CD8-positive, alpha-beta memory T cell (primary cell): ENCODE data around the gene NTRK3. TPM values are rescaled to one million over a fixed set of nuclear protein-coding genes. Genes with fewer than 3 reads are reported as not detected.

Source experiments
- CTCF ChIA-PET: fragments of 350-600 bp; sonication (Branson Sonifier 250); formaldehyde crosslinking; loops from one replicate; lab custom pipeline; 2021; ENCODE audit warnings: antibody characterized with exemption; lab: Charles Lee
- POLR2A ChIA-PET: fragments of 350-600 bp; sonication (Branson Sonifier 250); formaldehyde crosslinking; loops from one replicate; lab custom pipeline; 2021; ENCODE audit warnings: antibody characterized with exemption; lab: Charles Lee
- DNase-seq, 5 donors: peaks; one replicate each; pipeline versions ENCODE4 v3.0.0 to v3.0.0-alpha.2; 2020 to 2022; ENCODE audit warnings: mixed read lengths in 1 of 5
- H3K27ac ChIP-seq: one replicate; pipeline ENCODE4 v1.7.0; 2013; ENCODE audit warnings: low read depth, mild to moderate bottlenecking, low read length, moderate library complexity
- H3K27me3 ChIP-seq: 2 replicates; pipeline ENCODE4 v1.7.0; 2013; ENCODE audit warnings: low read length, mild to moderate bottlenecking; ENCODE audit not compliant: insufficient read depth, poor library complexity, severe bottlenecking
- H3K36me3 ChIP-seq: 2 replicates; pipeline ENCODE4 v1.7.0; 2013; ENCODE audit warnings: mild to moderate bottlenecking, low read length, moderate library complexity; ENCODE audit not compliant: insufficient read depth
- H3K4me1 ChIP-seq: 2 replicates; pipeline ENCODE4 v1.7.0; 2013; ENCODE audit warnings: mild to moderate bottlenecking, low read length, moderate library complexity; ENCODE audit not compliant: insufficient read depth
- H3K4me3 ChIP-seq: 2 replicates; pipeline ENCODE4 v1.7.0; 2013; ENCODE audit warnings: mild to moderate bottlenecking, low read length
- H3K9me3 ChIP-seq: 2 replicates; pipeline ENCODE4 v1.7.0; 2013; ENCODE audit warnings: mild to moderate bottlenecking, low read length
- H3K27ac Mint-ChIP-seq, 8 donors: one replicate each; pipeline ENCODE4 v1.8.0; 2020 to 2021; ENCODE audit warnings: mixed read lengths in 8 of 8, mild to moderate bottlenecking in 6 of 8, inconsistent platforms in 3 of 8, moderate library complexity in 3 of 8
- H3K27me3 Mint-ChIP-seq, 2 donors: one replicate each; pipeline ENCODE4 v1.8.0; 2020 to 2021; ENCODE audit warnings: mixed read lengths in 2 of 2, mild to moderate bottlenecking in 1 of 2, moderate library complexity in 1 of 2
- H3K36me3 Mint-ChIP-seq, 3 donors: one replicate each; pipeline ENCODE4 v1.8.0; 2020 to 2021; ENCODE audit warnings: mixed read lengths in 3 of 3, inconsistent platforms in 1 of 3, mild to moderate bottlenecking in 1 of 3
- H3K4me1 Mint-ChIP-seq, 3 donors: one replicate each; pipeline ENCODE4 v1.8.0; 2020 to 2021; ENCODE audit warnings: mixed read lengths in 3 of 3, inconsistent platforms in 1 of 3, mild to moderate bottlenecking in 1 of 3
- H3K4me3 Mint-ChIP-seq, 7 donors: one replicate each; pipeline ENCODE4 v1.8.0; 2020 to 2021; ENCODE audit warnings: mixed read lengths in 7 of 7, mild to moderate bottlenecking in 6 of 7, moderate library complexity in 4 of 7, inconsistent platforms in 2 of 7
- H3K9me3 Mint-ChIP-seq, 5 donors: one replicate each; pipeline ENCODE4 v1.8.0; 2020 to 2022; ENCODE audit warnings: mixed read lengths in 5 of 5, mild to moderate bottlenecking in 3 of 5, moderate library complexity in 2 of 5, inconsistent platforms in 1 of 5
- polyA plus RNA-seq: library from polyadenylated mRNA; unstranded; fragments of 300-500 nt; fragmentation: Illumina TruSeq; gene quantifications from one replicate; pipeline ENCODE4 v1.2.3, GENCODE V29; 2021
- total RNA-seq, 2 experiments: library from RNA; stranded (reverse); gene quantifications; one replicate each; pipeline ENCODE4 v1.2.3, GENCODE V29; 2021

NTRK3 gene
- total and polyA plus RNA-seq, 3 experiments from 2014 or later: 0.26 to 0.29 TPM; not detected in 1

GRCh38 chr15:87985451-87985850 is 271.1 kb downstream of the NTRK3 start:
- Mint-ChIP-seq H3K4me1 (no peaks in the 10 kb centered on the region), H3K4me3 (no peak overlapping the region), H3K27ac (no peak overlapping the region), H3K27me3 (peaks cover 0 to 2% of the 10 kb centered on the region in 2 donors), H3K36me3 (no peaks in the 10 kb centered on the region), H3K9me3 (no peaks in the 10 kb centered on the region)
- Histone ChIP-seq H3K4me1 (no peaks in the 10 kb centered on the region), H3K9me3 (no peaks in the 10 kb centered on the region), H3K27ac (no peak overlapping the region), H3K27me3 (no peaks in the 10 kb centered on the region), H3K4me3 (no peak overlapping the region), H3K36me3 (no peaks in the 10 kb centered on the region)
- CTCF ChIA-PET: no interaction called here
- POLR2A ChIA-PET: no interaction called here
- DNase-seq: no peak

DNA sequence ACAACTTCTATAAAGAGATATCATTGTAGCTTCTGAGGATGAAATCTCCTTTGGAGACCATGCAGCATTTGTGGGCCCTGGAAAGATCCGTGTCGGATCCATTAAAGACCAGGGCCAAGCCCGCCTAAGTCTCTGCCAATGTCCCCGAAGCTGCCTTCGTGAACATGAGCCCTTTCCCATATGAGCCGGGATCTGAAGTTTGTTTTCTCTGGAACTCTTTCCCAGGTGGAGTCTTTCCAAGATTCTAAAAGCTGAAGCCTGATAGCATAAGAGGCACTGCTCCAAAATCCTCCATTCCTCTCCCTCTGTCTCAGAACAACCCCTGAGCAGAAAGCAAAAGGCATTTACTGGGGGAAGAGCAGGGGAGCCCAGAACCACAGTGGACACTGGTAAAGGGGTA is 274.6 kb downstream of the NTRK3 start:
- Mint-ChIP-seq H3K27ac (no peak overlapping the region), H3K36me3 (no peaks in the 10 kb centered on the region), H3K9me3 (peaks cover 0 to 1% (median 0%) of the 10 kb centered on the region in 5 donors), H3K4me3 (no peak overlapping the region), H3K27me3 (peaks cover 0 to 5% of the 10 kb centered on the region in 2 donors), H3K4me1 (no peaks in the 10 kb centered on the region)
- Histone ChIP-seq H3K36me3 (no peaks in the 10 kb centered on the region), H3K4me1 (no peaks in the 10 kb centered on the region), H3K27me3 (no peaks in the 10 kb centered on the region), H3K4me3 (no peak overlapping the region), H3K9me3 (no peaks in the 10 kb centered on the region), H3K27ac (no peak overlapping the region)
- ChIA-PET POLR2A (no interaction called here), CTCF (no interaction called here)
- no peak for DNase-seq

- no peaks in the 10 kb centered on the region for H3K27me3 ChIP-seq
- H3K4me1 ChIP-seq: no peaks in the 10 kb centered on the region
- CTCF ChIA-PET: no interaction called here
- DNase-seq: no peak
- no peaks in the 10 kb centered on the region for H3K36me3 ChIP-seq
- no peak overlapping the region for H3K27ac ChIP-seq
- peaks cover 0 to 2% (median 0%) of the 10 kb centered on the region in 5 donors for H3K9me3 Mint-ChIP-seq
- H3K36me3 Mint-ChIP-seq: no peaks in the 10 kb centered on the region
- no peaks in the 10 kb centered on the region for H3K4me1 Mint-ChIP-seq
- POLR2A ChIA-PET: no interaction called here
- H3K27me3 Mint-ChIP-seq: peaks cover 1 to 7% of the 10 kb centered on the region in 2 donors
- no peak overlapping the region for H3K27ac Mint-ChIP-seq
- no peaks in the 10 kb centered on the region for H3K9me3 ChIP-seq
- H3K4me3 Mint-ChIP-seq: no peak overlapping the region
- no peak overlapping the region for H3K4me3 ChIP-seq
These were observed 278.6 kb downstream of the NTRK3 start for GRCh38 chr15:87977907-87978306.

- Histone ChIP-seq H3K27ac (no peak overlapping the region), H3K27me3 (no peaks in the 10 kb centered on the region), H3K9me3 (no peaks in the 10 kb centered on the region), H3K36me3 (no peaks in the 10 kb centered on the region), H3K4me1 (no peaks in the 10 kb centered on the region), H3K4me3 (no peak overlapping the region)
- H3K27me3 Mint-ChIP-seq: peaks cover 3 to 7% of the 10 kb centered on the region in 2 donors
- H3K27ac Mint-ChIP-seq: no peak overlapping the region
- H3K4me1 Mint-ChIP-seq: no peaks in the 10 kb centered on the region
- POLR2A ChIA-PET: no interaction called here
- CTCF ChIA-PET: no interaction called here
- DNase-seq: no peak
- no peak overlapping the region for H3K4me3 Mint-ChIP-seq
- H3K36me3 Mint-ChIP-seq: no peaks in the 10 kb centered on the region
- H3K9me3 Mint-ChIP-seq: peaks cover 0 to 2% (median 0%) of the 10 kb centered on the region in 5 donors
These were observed 280.0 kb downstream of the NTRK3 start for GRCh38 chr15:87976552-87976951.

GRCh38 chr15:87973501-87974215 is 282.9 kb downstream of the NTRK3 start:
- H3K4me1 ChIP-seq: no peaks in the 10 kb centered on the region
- POLR2A ChIA-PET: no interaction called here
- no peaks in the 10 kb centered on the region for H3K27me3 ChIP-seq
- CTCF ChIA-PET: no interaction called here
- H3K4me3 Mint-ChIP-seq: no peak overlapping the region
- no peak overlapping the region for H3K27ac Mint-ChIP-seq
- no peaks in the 10 kb centered on the region for H3K4me1 Mint-ChIP-seq
- DNase-seq: no peak
- H3K36me3 Mint-ChIP-seq: no peaks in the 10 kb centered on the region
- H3K36me3 ChIP-seq: no peaks in the 10 kb centered on the region
- H3K27ac ChIP-seq: no peak overlapping the region
- H3K9me3 ChIP-seq: no peaks in the 10 kb centered on the region
- H3K4me3 ChIP-seq: no peak overlapping the region
- peaks cover 3 to 6% of the 10 kb centered on the region in 2 donors for H3K27me3 Mint-ChIP-seq
- peaks cover 0 to 2% (median 0%) of the 10 kb centered on the region in 5 donors for H3K9me3 Mint-ChIP-seq

GRCh38 chr15:87971076-87971475 is 285.5 kb downstream of the NTRK3 start:
- ChIA-PET CTCF (interaction anchor here (1.3 kb wide), 1 partner anchor 11 kb away, joined by 3 read pairs; no protein-coding TSS in a partner anchor), POLR2A (no interaction called here)
- H3K4me3 Mint-ChIP-seq: no peak overlapping the region
- no peak overlapping the region for H3K27ac Mint-ChIP-seq
- H3K4me3 ChIP-seq: no peak overlapping the region
- peaks cover 0 to 2% (median 0%) of the 10 kb centered on the region in 5 donors for H3K9me3 Mint-ChIP-seq
- H3K9me3 ChIP-seq: no peaks in the 10 kb centered on the region
- H3K4me1 Mint-ChIP-seq: no peaks in the 10 kb centered on the region
- DNase-seq: no peak
- no peaks in the 10 kb centered on the region for H3K4me1 ChIP-seq
- H3K27me3 Mint-ChIP-seq: peaks cover 3% of the 10 kb centered on the region in 2 donors
- H3K27me3 ChIP-seq: no peaks in the 10 kb centered on the region
- no peak overlapping the region for H3K27ac ChIP-seq
- no peaks in the 10 kb centered on the region for H3K36me3 ChIP-seq
- H3K36me3 Mint-ChIP-seq: no peaks in the 10 kb centered on the region

DNA sequence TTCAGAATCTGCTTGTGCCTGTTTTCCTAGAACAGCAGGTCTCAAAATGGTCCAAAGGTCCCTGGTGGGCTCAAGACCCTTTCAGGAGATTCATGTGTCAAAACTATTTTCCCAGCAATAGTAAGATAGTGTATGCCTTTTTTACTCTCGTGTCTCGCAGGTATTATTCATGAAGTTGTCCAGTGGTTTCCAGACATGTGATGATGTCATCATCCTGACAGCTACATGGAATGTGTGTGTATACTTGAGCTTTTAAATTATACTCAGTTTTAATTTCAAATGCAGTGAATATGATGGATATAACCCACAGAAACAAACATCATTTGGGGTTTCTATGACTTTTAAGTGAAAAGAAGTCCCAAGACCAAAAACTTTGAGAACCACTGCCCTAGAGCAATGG is 288.6 kb downstream of the NTRK3 start:
- CTCF ChIA-PET: no interaction called here
- POLR2A ChIA-PET: no interaction called here
- no peak overlapping the region for H3K27ac Mint-ChIP-seq

DNA sequence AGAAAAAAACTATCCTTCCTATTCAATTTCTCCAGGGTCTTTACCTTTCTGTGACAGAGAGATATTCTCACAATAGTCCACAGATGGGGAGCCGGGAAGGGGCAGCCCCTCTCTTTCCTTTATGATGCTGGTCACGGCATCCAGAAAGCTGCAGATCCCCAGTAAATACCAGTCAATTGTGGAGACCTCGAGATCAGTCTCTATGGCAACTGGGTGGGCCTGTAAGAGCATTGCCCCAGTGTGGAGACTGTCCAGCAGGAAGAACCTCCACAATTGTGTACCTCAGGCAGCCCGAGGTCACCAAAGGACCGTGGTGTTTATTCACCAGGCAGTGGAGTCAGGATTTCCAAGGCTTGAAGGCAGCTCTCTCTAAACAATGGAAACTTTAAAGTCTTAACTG is 291.2 kb downstream of the NTRK3 start:
- DNase-seq: no peak
- Histone ChIP-seq H3K27me3 (no peaks in the 10 kb centered on the region), H3K36me3 (no peaks in the 10 kb centered on the region), H3K4me1 (no peaks in the 10 kb centered on the region), H3K27ac (no peak overlapping the region), H3K9me3 (no peaks in the 10 kb centered on the region), H3K4me3 (no peak overlapping the region)
- Mint-ChIP-seq H3K36me3 (no peaks in the 10 kb centered on the region), H3K9me3 (peaks cover 0 to 7% (median 0%) of the 10 kb centered on the region in 5 donors), H3K27me3 (peaks cover 4 to 7% of the 10 kb centered on the region in 2 donors), H3K4me1 (no peaks in the 10 kb centered on the region), H3K4me3 (no peak overlapping the region), H3K27ac (no peak overlapping the region)
- CTCF ChIA-PET: no interaction called here
- POLR2A ChIA-PET: no interaction called here

More for the DNA sequence above, 288.6 kb downstream of the NTRK3 start:
- H3K9me3 ChIP-seq: no peaks in the 10 kb centered on the region
- H3K4me3 Mint-ChIP-seq: no peak overlapping the region
- no peaks in the 10 kb centered on the region for H3K27me3 ChIP-seq
- DNase-seq: no peak
- H3K9me3 Mint-ChIP-seq: peaks cover 0 to 4% (median 0%) of the 10 kb centered on the region in 5 donors
- no peaks in the 10 kb centered on the region for H3K4me1 ChIP-seq
- no peaks in the 10 kb centered on the region for H3K36me3 ChIP-seq
- peaks cover 3 to 6% of the 10 kb centered on the region in 2 donors for H3K27me3 Mint-ChIP-seq
- no peak overlapping the region for H3K27ac ChIP-seq
- H3K36me3 Mint-ChIP-seq: no peaks in the 10 kb centered on the region
- H3K4me3 ChIP-seq: no peak overlapping the region
- no peaks in the 10 kb centered on the region for H3K4me1 Mint-ChIP-seq
